Chondrocyte (in vitro differentiated cells): ENCODE data around the gene STYK1. TPM values are rescaled to one million over a fixed set of nuclear protein-coding genes. Genes with fewer than 3 reads are reported as not detected.
"Not testable (repeated sequence)": the region's sequence is repeated elsewhere in the genome, so short reads cannot be mapped to it uniquely, and the experiment has no call there.

ENCODE experiments used
- DNase-seq: peaks from one replicate; pipeline ENCODE4 v3.0.0; 2021; ENCODE audit warnings: mixed read lengths, low spot score
- H3K27ac Mint-ChIP-seq: one replicate; pipeline ENCODE4 v1.8.0; 2021; ENCODE audit warnings: mild to moderate bottlenecking, moderate library complexity, mixed read lengths; ENCODE audit not compliant: unreplicated experiment
- H3K27me3 Mint-ChIP-seq: 2 replicates; pipeline ENCODE4 v1.8.0; 2021; ENCODE audit warnings: low read depth, mixed read lengths
- H3K36me3 Mint-ChIP-seq: 2 replicates; pipeline ENCODE4 v1.8.0; 2021; ENCODE audit warnings: low read depth, mixed read lengths
- H3K4me1 Mint-ChIP-seq: 2 replicates; pipeline ENCODE4 v1.8.0; 2021; ENCODE audit warnings: low read depth, mild to moderate bottlenecking, mixed read lengths
- H3K4me3 Mint-ChIP-seq: one replicate; pipeline ENCODE4 v1.8.0; 2021; ENCODE audit warnings: mild to moderate bottlenecking, moderate library complexity, mixed read lengths; ENCODE audit not compliant: unreplicated experiment
- H3K9me3 Mint-ChIP-seq: 2 replicates; pipeline ENCODE4 v1.8.0; 2021; ENCODE audit warnings: low read depth, mixed read lengths
- total RNA-seq: library from RNA; stranded (reverse); gene quantifications from 3 replicates; pipeline ENCODE4 v1.2.1, GENCODE V29; 2021
- TF ChIP-seq, protein P1 (sequence below): fragments of 200-600 bp; sonication (generic); IDR thresholded peaks from 2 replicates; pipeline ENCODE4 v1.5.0; 2021; ENCODE audit warnings: antibody characterized with exemption, mild to moderate bottlenecking, moderate library complexity

The STYK1 gene
- total RNA-seq, 1 donor from 2014 or later = 0.12 TPM

DNA sequence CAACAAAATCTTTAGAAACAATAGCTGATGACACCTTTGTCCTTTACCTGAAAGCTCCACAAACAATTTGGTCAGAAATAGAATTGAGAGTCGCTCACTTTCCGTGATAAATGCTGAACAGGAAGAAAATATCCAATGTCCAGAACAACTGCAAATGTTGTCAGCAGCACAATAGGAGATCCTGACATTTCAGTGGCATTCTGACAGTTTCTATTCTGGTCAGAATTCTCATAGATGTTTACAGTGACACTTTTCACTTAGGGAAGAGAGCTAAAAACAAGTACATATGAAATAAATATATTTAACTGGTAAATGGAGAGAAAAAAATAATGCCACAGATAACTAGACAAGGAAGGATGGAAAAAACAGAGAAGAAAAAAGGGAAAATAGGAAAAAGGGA, 99.5 kb downstream of the STYK1 start:
- Mint-ChIP-seq H3K27ac (no peak overlapping the region), H3K4me3 (no peak overlapping the region), H3K9me3 (no peaks in the 10 kb centered on the region), H3K36me3 (peaks cover 2% of the 10 kb centered on the region), H3K27me3 (no peaks in the 10 kb centered on the region), H3K4me1 (no peaks in the 10 kb centered on the region)
- DNase-seq = no peak
- TF ChIP-seq, protein P1, sequence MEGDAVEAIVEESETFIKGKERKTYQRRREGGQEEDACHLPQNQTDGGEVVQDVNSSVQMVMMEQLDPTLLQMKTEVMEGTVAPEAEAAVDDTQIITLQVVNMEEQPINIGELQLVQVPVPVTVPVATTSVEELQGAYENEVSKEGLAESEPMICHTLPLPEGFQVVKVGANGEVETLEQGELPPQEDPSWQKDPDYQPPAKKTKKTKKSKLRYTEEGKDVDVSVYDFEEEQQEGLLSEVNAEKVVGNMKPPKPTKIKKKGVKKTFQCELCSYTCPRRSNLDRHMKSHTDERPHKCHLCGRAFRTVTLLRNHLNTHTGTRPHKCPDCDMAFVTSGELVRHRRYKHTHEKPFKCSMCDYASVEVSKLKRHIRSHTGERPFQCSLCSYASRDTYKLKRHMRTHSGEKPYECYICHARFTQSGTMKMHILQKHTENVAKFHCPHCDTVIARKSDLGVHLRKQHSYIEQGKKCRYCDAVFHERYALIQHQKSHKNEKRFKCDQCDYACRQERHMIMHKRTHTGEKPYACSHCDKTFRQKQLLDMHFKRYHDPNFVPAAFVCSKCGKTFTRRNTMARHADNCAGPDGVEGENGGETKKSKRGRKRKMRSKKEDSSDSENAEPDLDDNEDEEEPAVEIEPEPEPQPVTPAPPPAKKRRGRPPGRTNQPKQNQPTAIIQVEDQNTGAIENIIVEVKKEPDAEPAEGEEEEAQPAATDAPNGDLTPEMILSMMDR = no peak

DNA sequence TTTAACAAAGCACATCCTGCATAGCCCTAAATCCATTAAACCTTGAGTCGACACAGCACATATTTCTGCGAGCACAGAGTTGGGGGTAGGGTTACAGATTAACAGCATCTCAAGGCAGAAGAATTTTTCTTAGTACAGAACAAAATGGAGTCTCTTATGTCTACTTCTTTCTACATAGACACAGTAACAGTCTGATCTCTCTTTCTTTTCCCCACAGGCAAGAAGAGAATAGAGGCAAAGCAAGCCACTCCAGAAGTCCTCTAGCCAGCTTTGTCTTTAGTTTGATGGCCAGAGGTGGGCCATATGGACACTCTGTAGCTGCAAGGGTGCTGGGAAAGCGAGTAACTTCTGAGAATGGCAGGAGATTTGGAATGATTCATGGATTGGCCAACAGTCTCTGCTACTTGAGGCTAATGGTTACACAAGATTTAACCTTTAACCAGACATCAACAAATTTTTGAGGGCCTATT, 101.8 kb downstream of the STYK1 start:
- H3K9me3 Mint-ChIP-seq, H3K27me3 Mint-ChIP-seq, DNase-seq, H3K4me1 Mint-ChIP-seq, H3K27ac Mint-ChIP-seq, H3K4me3 Mint-ChIP-seq, H3K36me3 Mint-ChIP-seq: not testable (repeated sequence)

DNA sequence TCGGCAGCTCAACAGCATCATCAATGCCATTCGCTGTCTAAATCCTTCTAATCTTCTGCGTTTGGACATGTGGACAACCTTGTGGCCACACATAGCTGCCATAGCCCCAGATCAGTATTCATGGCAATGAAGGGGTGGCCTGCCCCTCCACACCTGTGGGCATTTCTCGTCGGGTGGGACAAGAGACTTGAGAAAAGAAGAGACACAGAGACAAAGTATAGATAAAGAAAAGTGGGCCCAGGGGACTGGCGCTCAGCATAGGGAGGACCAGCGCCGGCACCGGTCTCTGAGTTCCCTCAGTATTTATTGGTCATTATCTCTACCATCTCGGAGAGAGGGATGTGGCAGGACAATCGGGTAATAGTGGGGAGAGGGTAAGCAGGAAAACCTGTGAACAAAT, 102.7 kb downstream of the STYK1 start:
- H3K9me3 Mint-ChIP-seq = no peaks in the 10 kb centered on the region
- no peak for DNase-seq
- H3K36me3 Mint-ChIP-seq = peaks cover 2% of the 10 kb centered on the region
- H3K4me3 Mint-ChIP-seq = no peak overlapping the region
- TF ChIP-seq, protein P1 = no peak
- H3K27ac Mint-ChIP-seq = no peak overlapping the region
- no peaks in the 10 kb centered on the region for H3K27me3 Mint-ChIP-seq
- no peaks in the 10 kb centered on the region for H3K4me1 Mint-ChIP-seq

Other genes with a start within 250 kb of the STYK1 start
- not detected in 3 replicates for gene KLRC2, start 238.0 kb downstream of the STYK1 start, total RNA-seq
- not detected in 3 replicates for gene KLRC1, start 220.7 kb downstream of the STYK1 start, total RNA-seq
- gene EIF2S3B, start 168.2 kb downstream of the STYK1 start, total RNA-seq = 0.56 to 1.5 TPM (median 1.3 TPM) in 3 replicates
- gene MAGOHB, start 60.4 kb downstream of the STYK1 start, total RNA-seq = 32.7 to 40.9 TPM (median 35.8 TPM) in 3 replicates
- gene YBX3, start 49.3 kb upstream of the STYK1 start, total RNA-seq = 249 to 281 TPM (median 267 TPM) in 3 replicates
- not detected in 3 replicates for gene TAS2R7, start 128.6 kb upstream of the STYK1 start, total RNA-seq
- not detected in 3 replicates for gene TAS2R8, start 133.2 kb upstream of the STYK1 start, total RNA-seq
- gene TAS2R9, start 136.1 kb upstream of the STYK1 start, total RNA-seq = 0.53 TPM in 1 of 3 replicates, not detected in the others
- gene TAS2R10, start 152.3 kb upstream of the STYK1 start, total RNA-seq = 0.46 to 1.1 TPM (median 0.47 TPM) in 3 replicates
- gene PRR4, start 175.4 kb upstream of the STYK1 start, total RNA-seq = 2.3 to 3.9 TPM (median 3.6 TPM) in 3 replicates
- 7.2 to 13.6 TPM (median 12.1 TPM) in 3 replicates for gene PRH1, start 210.2 kb upstream of the STYK1 start, total RNA-seq
- gene TAS2R13, start 235.5 kb upstream of the STYK1 start, total RNA-seq = 0.49 to 2.5 TPM (median 0.85 TPM) in 3 replicates